Transverse colon (tissue), 4 donors: ENCODE results near the gene LMAN2L.

ENCODE experiments used
- CTCF ChIP-seq, 5 experiments: fragments of 200-600 bp in 3 of 5; fragments of 450-650 bp in 2 of 5; sonication (generic) in 3 of 5; IDR thresholded peaks; 1 replicate in 2 of 5; 2 replicates in 3 of 5; pipeline ENCODE4 v1.5.1; 2016 to 2017; ENCODE audit warnings: antibody characterized with exemption in 5 of 5, inconsistent platforms in 3 of 5, mild to moderate bottlenecking in 2 of 5, moderate library complexity in 1 of 5
- EP300 ChIP-seq: sonication (generic); formaldehyde crosslinking; IDR thresholded peaks from one replicate; pipeline ENCODE4 v1.6.1; 2017; ENCODE audit warnings: antibody characterized with exemption, low read depth
- POLR2A ChIP-seq: fragments of 450-650 bp; IDR thresholded peaks from one replicate; pipeline ENCODE4 v1.6.1; 2016; ENCODE audit warnings: antibody characterized with exemption, mild to moderate bottlenecking, moderate library complexity
- POLR2AphosphoS5 ChIP-seq, 3 donors: sonication (generic); formaldehyde crosslinking; IDR thresholded peaks; one replicate each; pipeline ENCODE4 v1.6.1; 2016; ENCODE audit warnings: antibody characterized with exemption in 3 of 3

GRCh38 chr2:96690306-96691021 is 49.4 kb downstream of the LMAN2L start:
- TF ChIP-seq CTCF (IDR thresholded peaks at IDR 0.05) (no peak), POLR2AphosphoS5 (IDR thresholded peaks at IDR 0.05) (no peak), POLR2A (no peak), EP300 (no peak)
